GM21737 (cell line): ENCODE data around the gene BTG2.
A peak's percentile ranks its signal among the peaks of the same experiment; 100 is the strongest.
"Not testable (repeated sequence)": the region's sequence is repeated elsewhere in the genome, so short reads cannot be mapped to it uniquely, and the experiment has no call there.

Experiments used
- ATAC-seq: cut with Tn5 transposase; IDR thresholded peaks from one replicate; pipeline ENCODE4 v1.9.1; 2021; ENCODE audit warnings: mild to moderate bottlenecking, moderate library complexity; ENCODE audit not compliant: unreplicated experiment

BTG2 gene

DNA sequence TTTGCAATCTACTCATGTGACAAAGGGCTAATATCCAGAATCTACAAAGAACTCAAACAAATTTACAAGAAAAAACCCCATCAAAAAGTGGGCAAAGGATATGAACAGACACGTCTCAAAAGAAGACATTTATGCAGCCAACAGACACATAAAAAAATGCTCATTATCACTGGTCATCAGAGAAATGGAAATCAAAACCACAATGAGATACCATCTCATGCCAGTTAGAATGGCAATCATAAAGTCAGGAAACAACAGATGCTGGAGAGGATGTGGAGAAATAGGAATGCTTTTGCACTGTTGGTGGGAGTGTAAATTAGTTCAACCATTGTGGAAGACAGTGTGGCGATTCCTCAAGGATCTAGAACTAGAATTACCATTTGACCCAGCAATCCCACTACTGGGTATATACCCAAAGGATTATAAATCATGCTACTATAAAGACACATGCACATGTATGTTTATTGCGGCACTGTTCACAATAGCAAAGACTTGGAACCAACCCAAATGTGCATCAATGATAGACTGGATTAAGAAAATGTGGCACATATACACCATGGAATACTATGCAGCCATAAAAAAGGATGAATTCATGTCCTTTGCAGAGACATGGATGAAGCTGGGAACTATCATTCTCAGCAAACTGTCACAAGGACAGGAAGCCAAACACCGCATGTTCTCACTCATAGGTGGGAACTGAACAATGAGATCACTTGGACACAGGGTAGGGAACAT, 8.9 kb downstream of the BTG2 start:
- not testable (repeated sequence) for ATAC-seq

GRCh38 chr1:203316626-203317093, 11.3 kb downstream of the BTG2 start:
- ATAC-seq, result no peak

- ATAC-seq, result no peak
Measured at GRCh38 chr1:203317429-203318228, 12.3 kb downstream of the BTG2 start.

DNA sequence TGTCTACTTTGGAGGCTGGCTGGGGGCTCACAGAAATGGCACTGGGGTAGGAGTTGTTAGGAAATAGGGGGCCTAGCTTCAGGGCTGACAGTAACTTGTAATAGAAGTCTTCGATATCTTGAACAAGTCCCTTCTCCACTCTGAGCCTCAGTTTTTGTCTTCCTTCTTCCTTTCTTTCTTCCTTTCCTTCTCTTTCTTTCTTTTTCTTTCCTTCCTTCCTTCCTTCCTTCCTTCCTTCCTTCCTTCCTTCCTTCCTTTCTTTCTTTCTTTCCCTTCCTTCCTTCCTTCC, 12.9 kb downstream of the BTG2 start:
- ATAC-seq, result no peak

DNA sequence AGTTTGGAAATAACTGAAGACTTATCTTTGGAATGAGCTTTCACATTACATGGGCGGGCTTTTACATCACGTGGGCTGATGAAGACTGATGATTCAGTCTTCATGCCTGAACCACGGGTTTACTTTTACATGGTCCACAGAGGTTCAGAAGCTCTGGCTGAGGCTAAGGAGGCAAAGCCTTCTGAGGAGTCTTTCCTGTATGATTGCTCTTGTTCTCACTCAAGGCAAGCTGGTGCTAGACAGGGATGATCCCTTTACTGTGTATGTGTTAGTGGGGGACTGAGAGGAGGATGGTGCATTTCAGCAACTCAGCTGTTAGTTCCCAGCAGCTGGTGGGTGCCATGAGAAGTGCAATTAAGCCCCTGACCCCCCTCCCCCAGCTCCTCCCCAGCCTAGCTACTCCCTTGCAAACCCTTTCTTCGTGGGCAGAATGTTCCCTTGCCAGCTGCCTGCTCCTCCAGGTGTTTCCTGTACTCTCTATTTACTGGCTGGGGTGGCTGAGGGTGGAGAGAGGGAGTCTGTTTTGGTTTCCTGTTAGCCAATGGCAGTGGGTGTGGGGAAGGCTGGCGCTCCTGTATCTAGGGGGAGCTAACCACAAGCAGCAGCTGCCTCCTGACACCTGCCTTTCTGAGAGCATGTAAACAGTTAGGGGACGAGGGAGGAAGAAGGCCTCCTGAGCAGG, 15.4 kb downstream of the BTG2 start:
- peak; percentile 68 for ATAC-seq

- ATAC-seq, result no peak
Measured at GRCh38 chr1:203321273-203322052, 16.1 kb downstream of the BTG2 start.

DNA sequence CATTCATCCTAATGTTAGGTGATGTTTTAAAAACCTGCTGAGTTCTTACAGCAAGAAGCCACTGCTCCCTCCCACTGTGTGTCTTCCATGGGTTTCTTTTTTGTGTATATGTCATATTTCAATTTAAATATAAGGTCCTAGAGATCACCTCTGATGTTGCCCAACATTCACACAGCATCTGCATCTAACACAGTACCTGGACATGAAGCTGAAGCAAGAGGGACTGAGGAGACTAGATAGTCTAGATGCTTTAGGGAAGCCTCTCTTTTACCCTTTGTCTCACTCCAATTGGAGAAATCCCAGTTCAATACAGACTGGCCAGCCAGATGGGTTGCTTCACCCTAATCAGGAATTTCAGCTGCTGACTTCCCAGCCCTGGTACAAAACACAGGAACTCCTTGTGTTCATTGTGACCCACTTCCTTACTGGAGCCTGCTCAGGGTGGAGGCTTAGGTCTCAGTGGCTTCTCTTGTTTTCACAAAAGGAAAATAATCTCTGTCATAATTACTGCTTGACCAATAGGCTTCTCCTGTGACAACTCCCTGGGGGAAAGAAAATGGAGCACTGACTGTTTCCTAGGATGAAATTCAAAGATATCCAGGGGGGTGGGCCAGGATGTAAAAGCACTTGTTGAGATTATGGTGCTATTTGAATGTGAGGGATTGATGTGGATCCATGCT, 17.3 kb downstream of the BTG2 start:
- no peak for ATAC-seq

DNA sequence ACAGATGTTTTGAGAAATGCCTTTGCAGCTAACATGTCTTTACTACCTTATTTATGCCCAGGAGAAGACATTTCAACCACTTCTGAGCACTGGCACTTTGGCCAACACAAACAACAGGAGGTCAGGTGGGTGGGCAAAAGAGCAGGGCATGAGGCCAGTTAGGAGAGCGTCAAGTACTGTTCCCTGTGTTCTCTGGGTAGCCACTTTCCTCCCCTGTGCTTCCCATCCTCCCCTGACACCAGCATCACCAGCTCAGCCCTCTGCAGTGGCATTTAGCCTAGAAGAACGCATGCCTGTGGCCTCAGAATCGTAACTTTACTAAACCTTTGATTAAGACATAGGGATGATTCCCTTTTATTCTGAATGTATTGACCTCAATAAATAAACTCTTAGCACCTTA, 18.3 kb downstream of the BTG2 start:
- ATAC-seq, result no peak

DNA sequence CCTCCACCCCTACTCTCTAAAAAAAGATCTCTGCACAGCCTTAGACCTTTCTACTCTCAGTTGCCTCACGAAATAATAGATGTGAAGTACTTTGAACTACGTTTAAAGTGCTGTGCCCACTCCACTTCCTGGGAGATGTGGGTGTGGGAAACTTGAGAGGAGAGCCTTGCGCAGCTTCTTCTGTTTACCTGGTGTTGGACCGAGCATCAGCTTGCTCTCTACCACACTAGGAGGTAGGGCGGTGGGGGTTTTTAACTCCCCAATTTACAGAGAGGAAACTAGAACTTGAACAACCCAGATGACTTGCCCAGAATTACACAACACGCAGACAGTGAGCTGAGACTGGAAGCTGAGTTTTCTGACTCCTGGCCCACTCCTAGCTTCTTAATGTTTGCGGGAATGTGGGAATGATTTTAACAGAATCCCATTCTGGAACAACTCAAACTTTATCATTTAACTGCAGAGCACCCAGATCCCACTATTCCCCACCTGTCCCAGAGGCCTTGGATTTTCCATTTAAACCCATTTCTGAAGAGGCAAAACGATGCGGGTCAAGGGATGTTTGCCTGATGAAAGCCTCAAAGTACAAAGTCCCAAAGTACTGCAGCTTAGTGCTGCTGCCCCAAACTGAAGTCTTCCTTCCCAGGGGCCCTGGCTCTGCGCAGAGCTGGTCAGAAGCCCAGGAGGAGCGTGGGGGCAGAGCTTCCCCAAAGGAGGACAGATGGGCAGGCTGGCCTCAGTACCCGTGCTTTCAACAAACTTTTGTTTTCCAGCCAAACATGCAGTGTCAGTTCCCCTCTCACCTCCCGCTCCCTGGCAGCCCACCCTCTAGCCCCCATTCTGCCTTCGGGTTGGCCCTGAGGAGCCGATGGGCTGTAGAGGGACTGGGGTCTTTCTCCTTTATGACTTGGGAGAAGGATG, 19.0 kb downstream of the BTG2 start:
- no peak for ATAC-seq

DNA sequence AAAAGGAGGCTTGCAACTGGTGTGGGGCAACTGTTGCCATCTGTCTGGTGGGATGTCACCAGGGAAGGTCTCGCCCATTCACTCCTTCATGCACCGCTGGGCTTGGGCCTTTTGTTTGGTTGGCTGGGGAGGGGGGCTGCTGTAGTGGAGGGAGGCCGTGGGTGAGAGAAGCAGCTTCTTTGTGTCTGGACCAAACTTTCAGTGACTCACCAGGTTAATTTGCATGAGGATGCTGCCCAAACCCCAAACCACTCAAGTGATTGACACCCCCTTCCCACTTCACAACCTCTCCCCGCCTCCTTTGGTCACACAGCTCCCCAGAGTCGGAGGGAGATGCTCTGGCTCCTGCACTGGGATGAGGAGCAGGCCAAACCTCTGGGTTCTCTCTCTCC, 19.7 kb downstream of the BTG2 start:
- peak; percentile 36 for ATAC-seq

- ATAC-seq, result no peak
Measured at GRCh38 chr1:203325418-203326091, 20.2 kb downstream of the BTG2 start.

DNA sequence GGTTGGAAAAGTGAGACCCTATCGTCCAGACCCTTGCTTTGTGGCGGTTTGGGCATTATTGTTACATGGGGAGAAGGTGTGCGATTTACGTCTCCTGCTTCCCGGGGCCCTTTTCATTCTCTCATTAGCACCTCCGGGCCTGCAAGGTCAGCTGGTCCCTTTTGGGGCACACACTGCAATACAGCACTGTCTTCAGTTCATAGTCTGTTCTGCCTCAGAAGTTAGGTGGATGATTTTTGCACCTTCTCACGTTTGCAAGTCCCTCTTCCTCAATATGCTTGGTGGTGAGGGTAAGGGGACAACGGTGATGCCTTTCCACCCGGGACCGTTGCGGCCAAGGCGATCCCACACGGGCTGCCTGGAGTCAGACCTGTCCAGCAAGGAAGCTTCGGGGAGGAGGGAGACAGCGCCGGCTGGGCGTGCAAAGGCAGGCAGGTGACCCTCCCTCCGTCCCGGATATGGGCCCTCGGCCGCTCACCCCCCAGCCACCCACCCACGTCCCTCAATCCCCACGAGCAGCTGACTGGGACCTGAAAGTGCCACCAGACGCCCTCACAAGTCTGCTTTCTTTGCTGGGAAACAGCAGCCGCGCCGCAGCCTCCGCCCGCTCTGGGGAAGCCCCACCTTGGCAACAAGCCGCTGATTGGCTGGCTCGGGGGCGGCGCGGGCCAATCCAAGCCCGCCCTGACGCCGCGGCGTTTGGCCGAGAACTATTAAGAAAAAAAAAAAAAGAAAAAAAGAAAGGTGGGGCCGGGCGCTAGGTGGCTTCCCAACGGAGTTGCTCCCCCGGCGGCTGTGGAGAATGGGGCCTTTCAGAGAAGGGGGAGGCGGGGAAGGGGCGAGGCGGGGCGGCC, 21.7 kb downstream of the BTG2 start:
- peak; percentile 59 for ATAC-seq

- ATAC-seq, result peak; percentile 14
Measured at GRCh38 chr1:203327684-203328457, 22.6 kb downstream of the BTG2 start.

GRCh38 chr1:203328714-203329122, 23.4 kb downstream of the BTG2 start:
- ATAC-seq, result no peak

DNA sequence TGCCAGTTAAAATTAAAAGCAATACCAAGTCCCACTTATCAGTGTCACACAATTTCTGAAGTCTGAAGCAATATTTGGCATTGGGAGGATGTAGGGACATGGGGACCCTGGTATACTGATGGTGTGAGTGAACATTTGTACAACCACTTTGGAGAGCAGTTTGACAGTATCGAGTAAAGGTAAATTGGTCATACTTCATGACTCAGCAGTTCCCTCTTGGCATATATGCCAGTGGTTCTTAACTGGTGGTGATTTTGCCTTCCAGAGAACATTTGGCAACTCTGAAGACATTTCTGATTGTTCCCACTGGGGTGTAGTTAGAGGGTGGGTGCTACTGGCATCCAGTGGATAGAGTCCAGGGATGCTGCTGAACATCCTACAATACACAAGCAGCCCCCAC, 25.9 kb downstream of the BTG2 start:
- ATAC-seq, result no peak

GRCh38 chr1:203335503-203335902, 30.2 kb downstream of the BTG2 start:
- ATAC-seq, result no peak

GRCh38 chr1:203336097-203336496, 30.8 kb downstream of the BTG2 start:
- no peak for ATAC-seq
